Measurements from ENCODE around the gene FYB1. TPM values are rescaled to one million over a fixed set of nuclear protein-coding genes. Genes with fewer than 3 reads are reported as not detected.

The FYB1 gene
- total RNA-seq, 4 donors from 2014 or later, result 1.5 to 3.9 (median 3.0) TPM

GRCh38 chr5:39195198-39195826 lies 24.1 kb downstream of the FYB1 start:
- no peak for TF ChIP-seq POLR2AphosphoS5 (IDR thresholded peaks at IDR 0.05)
- TF ChIP-seq POLR2A (IDR thresholded peaks at IDR 0.05), result no peak
- no peak for TF ChIP-seq CTCF (IDR thresholded peaks at IDR 0.05)
- no peak for TF ChIP-seq EP300 (IDR thresholded peaks at IDR 0.05)
- no peak for DNase-seq (ENCODE audit: low spot score in 2 of 2)
- H3K4me3 ChIP-seq, result no peak overlapping the region
- no peak overlapping the region for H3K27ac ChIP-seq
- H3K36me3 ChIP-seq, result no peaks in the 10 kb centered on the region
- WGBS, result 92% methylated on average over 3 of the region's 3 CpGs
- no peaks in the 10 kb centered on the region for H3K9me3 ChIP-seq
- peaks cover 5% of the 10 kb centered on the region for H3K27me3 ChIP-seq
- no peaks in the 10 kb centered on the region for H3K4me1 ChIP-seq

DNA sequence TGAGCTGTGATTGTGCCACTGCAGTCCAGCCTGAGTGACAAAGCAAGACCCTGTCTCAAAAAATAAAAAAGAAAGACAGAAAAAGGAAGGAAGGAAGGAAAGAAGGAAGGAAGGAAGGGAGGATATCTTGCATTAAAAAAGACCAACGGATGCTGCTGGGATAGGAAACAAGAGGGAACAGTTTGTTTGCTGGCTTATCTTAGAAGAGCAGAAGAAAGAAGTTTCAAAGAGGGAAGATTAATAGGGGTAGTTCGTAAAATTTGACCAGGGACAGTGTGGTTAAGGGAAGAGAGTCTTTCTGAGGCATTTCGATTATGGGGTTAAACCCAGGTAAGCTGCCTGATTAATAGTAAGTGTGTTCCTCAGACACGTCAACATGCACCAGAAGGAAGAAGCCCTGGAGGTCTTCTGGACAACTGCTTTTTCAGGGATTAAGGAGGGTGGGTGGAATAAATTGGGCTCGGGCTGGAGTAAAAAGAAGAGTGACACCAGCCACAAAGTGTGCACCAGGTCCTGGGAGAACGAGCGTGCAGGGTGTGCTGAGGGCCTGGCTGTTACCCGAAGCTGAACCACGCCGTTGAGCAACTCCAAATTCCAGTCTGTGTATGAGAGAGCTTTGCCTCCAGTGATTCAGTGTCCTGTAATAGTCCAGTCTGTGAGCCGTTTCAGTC lies 24.8 kb downstream of the FYB1 start:
- no peak for TF ChIP-seq POLR2AphosphoS5 (IDR thresholded peaks at IDR 0.05)
- no peak for TF ChIP-seq POLR2A (IDR thresholded peaks at IDR 0.05)
- TF ChIP-seq EP300 (IDR thresholded peaks at IDR 0.05), result no peak
- TF ChIP-seq CTCF (IDR thresholded peaks at IDR 0.05), result no peak
- 58% methylated on average over 11 of the region's 11 CpGs for WGBS
- Histone ChIP-seq H3K27ac (no peak overlapping the region), H3K4me1 (no peaks in the 10 kb centered on the region), H3K36me3 (no peaks in the 10 kb centered on the region), H3K27me3 (peaks cover 5% of the 10 kb centered on the region), H3K9me3 (no peaks in the 10 kb centered on the region), H3K4me3 (no peak overlapping the region)
- no peak for DNase-seq (ENCODE audit: low spot score in 2 of 2)

GRCh38 chr5:39193553-39194465 lies 25.6 kb downstream of the FYB1 start:
- H3K27ac ChIP-seq, result no peak overlapping the region
- DNase-seq (ENCODE audit: low spot score in 2 of 2), result no peak
- H3K27me3 ChIP-seq, result peaks cover 5% of the 10 kb centered on the region
- no peak for TF ChIP-seq POLR2AphosphoS5 (IDR thresholded peaks at IDR 0.05)
- no peak for TF ChIP-seq EP300 (IDR thresholded peaks at IDR 0.05)
- no peak for TF ChIP-seq POLR2A (IDR thresholded peaks at IDR 0.05)
- TF ChIP-seq CTCF (IDR thresholded peaks at IDR 0.05), result no peak
- no peaks in the 10 kb centered on the region for H3K36me3 ChIP-seq
- no peaks in the 10 kb centered on the region for H3K9me3 ChIP-seq
- WGBS, result 61% methylated on average over 6 of the region's 6 CpGs
- no peaks in the 10 kb centered on the region for H3K4me1 ChIP-seq
- no peak overlapping the region for H3K4me3 ChIP-seq

DNA sequence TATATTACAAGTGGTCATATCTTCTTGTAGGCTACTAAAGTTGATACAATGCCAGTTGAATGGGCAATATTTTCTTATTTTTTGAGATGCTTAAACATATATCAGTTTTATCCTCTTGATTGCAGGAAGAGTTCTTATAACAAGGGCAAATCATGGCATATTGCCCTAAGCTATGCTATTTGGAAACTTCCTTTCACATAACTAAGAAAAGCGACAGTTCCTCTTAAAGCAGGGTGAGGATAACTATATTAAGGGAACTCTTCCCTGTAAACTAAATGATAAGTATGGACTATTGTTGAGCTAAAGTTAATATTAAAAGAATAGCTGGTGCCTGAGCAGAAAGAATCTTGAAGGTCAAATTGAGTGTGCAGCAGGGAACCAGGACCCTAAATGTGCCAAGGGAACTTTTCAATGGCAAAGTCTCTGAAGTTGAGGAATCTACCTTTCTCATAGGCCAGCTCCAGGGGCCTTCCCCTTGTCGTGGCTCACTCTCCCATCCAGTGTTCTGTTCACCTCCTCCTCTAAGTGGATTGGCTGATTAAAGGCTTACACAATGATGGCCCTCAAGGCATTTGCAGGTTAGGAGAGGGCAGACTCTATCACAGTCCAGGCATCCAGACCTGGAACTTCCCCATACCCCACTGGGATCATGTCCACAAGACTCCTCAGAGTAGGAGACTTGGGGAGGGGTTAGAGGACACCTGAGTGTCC lies 26.8 kb downstream of the FYB1 start:
- no peaks in the 10 kb centered on the region for H3K9me3 ChIP-seq
- H3K36me3 ChIP-seq, result no peaks in the 10 kb centered on the region
- no peak overlapping the region for H3K4me3 ChIP-seq
- H3K27me3 ChIP-seq, result peaks cover 4% of the 10 kb centered on the region
- H3K4me1 ChIP-seq, result no peaks in the 10 kb centered on the region
- DNase-seq (ENCODE audit: low spot score in 2 of 2), result no peak
- WGBS, result 52% methylated on average over 2 of the region's 2 CpGs
- no peak overlapping the region for H3K27ac ChIP-seq
- TF ChIP-seq CTCF (IDR thresholded peaks at IDR 0.05) (no peak), EP300 (IDR thresholded peaks at IDR 0.05) (no peak), POLR2A (IDR thresholded peaks at IDR 0.05) (no peak), POLR2AphosphoS5 (IDR thresholded peaks at IDR 0.05) (no peak)

Measured in suprapubic skin (tissue), 4 donors.